GM12873 (cell line): ENCODE data around the gene RHCG.

Experiments used
- TF ChIP-seq, protein P1 (sequence below): IDR thresholded peaks from 2 replicates; pipeline ENCODE4 v1.5.1; 2012; ENCODE audit warnings: low read depth, mild to moderate bottlenecking, moderate library complexity, low read length, control low read depth; ENCODE audit not compliant: insufficient read depth; ENCODE audit errors: missing control alignments

Gene RHCG

DNA sequence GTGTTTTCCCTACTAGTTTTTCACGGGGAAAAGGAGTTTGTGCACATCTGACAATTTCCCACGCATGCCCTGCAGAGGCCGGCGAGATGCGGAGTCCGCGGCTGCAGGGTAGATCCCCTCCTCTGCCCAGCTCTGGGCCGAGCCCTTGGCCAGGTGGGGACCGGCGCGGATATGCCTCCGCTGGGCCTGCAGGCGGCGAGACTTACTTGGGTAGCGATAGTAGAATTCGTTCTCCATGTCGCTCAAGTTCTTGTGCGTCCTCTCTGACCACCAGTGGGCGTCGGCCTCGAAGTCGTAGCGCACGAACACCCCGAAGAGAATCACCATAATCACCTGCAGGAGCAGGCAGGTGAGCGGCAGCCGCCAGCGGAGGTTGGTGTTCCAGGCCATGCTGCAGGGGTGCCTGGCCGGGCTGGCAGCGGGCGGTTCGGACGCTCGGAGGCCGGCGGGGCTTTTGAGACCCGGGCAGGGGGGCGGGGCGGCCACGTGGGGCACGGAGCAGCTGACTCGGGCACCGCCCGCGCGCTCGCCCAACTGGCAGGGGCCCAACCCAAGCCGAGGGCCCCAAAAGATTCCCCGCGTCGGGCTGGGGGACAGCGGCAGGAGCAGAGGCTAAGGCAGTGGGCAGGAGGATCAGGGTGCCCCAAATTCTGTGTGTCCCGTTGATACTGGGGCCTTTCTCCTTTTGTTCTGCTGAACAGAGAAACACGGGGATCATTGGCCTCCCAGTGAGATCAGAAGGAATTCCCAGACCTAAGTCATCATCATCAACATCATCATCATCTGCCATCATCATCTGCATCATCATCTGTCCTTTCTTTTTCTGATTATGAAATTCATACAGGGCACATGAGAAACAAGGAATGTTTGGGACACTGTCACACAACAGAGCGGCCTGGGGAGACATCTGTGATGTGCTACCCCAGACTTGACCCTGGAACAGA, at the start of gene RHCG:
RHCG (minus strand) TSS at position 429 of the 944 bp plus-strand sequence; CDS start at position 390, 39 bp downstream.
- TF ChIP-seq, protein P1, sequence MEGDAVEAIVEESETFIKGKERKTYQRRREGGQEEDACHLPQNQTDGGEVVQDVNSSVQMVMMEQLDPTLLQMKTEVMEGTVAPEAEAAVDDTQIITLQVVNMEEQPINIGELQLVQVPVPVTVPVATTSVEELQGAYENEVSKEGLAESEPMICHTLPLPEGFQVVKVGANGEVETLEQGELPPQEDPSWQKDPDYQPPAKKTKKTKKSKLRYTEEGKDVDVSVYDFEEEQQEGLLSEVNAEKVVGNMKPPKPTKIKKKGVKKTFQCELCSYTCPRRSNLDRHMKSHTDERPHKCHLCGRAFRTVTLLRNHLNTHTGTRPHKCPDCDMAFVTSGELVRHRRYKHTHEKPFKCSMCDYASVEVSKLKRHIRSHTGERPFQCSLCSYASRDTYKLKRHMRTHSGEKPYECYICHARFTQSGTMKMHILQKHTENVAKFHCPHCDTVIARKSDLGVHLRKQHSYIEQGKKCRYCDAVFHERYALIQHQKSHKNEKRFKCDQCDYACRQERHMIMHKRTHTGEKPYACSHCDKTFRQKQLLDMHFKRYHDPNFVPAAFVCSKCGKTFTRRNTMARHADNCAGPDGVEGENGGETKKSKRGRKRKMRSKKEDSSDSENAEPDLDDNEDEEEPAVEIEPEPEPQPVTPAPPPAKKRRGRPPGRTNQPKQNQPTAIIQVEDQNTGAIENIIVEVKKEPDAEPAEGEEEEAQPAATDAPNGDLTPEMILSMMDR, result peak; percentile 43

DNA sequence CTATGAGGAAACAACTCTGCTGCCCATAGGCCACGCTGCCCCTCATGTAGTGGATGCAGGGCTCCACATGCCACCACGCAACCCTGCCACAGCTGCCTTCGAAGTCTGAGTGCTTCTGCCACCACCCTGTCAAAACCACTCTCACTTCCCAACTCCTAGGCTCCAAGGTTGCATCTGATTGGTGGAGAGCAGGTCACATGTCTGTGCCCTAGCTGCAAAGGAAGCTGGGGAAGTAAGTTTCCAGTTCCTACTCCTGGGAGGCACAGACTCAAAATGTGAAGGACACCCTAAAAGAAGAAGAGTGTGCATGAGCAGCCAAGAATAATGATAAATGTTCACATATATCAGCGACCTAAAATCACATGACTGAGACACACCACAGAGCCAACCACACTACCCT, 47.0 kb upstream of the RHCG start:
- TF ChIP-seq, protein P1, result no peak

DNA sequence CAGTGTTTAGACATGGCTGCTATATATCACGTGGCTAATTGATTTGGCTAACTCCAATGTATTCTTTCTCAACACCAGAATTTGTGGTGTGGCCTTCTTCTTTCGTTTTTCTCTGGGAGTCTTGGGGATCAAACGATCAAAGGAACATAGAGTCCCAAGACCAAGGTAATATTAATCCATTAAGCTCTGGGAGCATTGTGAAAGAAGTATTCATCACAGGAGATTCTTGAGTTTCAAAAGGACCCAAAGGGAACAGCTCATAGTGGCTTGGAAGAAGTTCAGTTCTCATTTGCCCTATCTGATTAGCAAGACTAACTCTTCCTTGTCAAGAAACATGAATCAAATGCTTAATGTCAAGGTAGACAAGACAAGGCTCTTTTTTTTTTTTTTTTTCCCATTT, 46.0 kb upstream of the RHCG start:
- TF ChIP-seq, protein P1, result no peak

DNA sequence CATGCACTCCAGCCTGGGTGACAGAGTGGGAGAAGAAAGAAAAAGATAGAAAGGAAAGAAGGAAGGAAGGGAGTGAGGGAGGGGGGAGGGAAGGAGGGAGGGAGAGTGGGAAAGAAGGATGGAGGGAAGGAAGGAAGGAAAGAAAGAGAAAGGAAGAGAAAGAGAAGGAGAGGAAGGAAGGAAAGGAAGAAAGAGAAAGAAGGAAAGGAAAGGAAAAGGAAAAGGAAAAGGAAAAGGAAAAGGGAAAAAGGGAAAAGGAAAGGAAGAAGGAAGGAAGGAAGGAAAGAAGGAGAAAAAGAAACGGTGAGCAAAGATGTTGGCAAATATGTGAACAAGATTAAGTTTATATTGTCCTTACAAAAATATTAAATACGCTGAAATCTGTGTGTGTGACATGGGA, 42.6 kb upstream of the RHCG start:
- TF ChIP-seq, protein P1, result no peak

DNA sequence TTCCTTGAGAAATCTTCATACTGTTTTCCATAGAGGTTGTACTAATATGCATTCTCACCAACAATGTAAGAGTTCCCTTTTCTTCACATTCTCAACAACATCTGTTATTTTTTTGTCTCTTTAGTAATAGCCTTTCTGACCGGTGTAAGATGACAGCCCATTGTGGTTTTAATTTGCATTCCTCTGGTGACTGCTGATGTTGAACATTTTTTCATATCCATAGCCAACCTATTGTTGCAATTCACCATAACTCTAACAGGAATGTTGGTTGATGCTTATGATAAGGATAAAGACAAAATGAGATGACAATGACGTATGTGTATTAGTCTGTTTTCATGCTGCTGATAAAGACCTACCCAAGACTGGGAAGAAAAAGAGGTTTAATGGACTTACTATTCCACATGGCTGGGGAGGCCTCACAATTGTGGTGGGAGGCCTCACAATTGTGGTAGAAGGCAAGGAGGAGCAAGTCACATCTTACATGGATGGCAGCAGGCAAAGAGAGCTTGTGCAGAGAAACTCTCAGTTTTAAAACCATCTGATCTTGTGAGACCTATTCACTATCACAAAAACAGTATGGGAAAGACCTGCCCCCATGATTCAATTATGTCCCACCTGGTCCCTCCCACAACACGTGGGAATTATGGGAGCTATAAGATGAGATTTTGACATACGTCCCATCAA, 37.6 kb upstream of the RHCG start:
- TF ChIP-seq, protein P1, result no peak

DNA sequence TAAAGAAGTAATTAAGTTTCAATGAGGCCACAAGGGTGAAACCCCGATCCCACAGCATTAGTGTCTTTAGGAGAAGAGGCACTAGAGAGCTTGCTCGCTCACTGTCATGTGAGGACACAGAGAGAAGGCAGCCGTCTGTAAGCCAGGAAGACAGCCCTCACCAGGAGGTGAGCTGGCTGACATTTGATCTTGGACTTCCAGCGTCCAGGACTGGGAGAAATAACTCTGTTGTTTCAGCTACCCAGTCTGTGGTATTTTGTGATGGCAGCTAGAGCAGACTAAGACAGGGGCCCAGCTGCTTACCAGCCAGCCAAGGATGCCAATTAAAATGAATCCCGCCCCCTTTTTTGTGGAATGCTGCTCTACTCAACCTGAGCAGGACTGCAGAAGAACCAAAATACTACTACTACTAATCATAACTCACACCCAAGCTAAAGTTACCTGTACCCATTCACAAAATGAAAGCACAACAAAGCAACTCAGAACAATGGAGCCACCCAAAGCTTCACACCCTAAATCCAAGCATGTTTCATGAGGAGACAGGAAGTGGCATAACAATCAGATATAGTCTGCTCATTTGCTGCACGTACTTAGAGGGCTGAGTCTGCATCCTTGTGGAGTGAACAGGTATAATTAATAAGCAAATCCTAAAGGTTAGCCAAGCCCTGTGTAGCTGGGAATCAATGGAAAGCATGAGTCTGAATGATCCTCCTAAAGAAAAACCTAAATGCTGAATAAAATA, 35.6 kb upstream of the RHCG start:
- TF ChIP-seq, protein P1, result no peak
